HL-60/S4 treated with retinoic acid at 250 ng/mL for 4 days and 3 days (cell line): ENCODE measurements around the gene CD72.
"Not testable (repeated sequence)": the region's sequence is repeated elsewhere in the genome, so short reads cannot be mapped to it uniquely, and the experiment has no call there.

Source experiments
- in situ Hi-C: fragments of 300-500 bp; cut with MboI; formaldehyde crosslinking; loops from 2 replicates; pipeline ENCODE4 v1.7.0; 2022; ENCODE audit warnings: low sequenced_read_pairs

The CD72 gene

GRCh38 chr9:35650341-35651158, 32.3 kb upstream of the CD72 start, which contains the start of gene SIT1:
Gene SIT1, minus strand, starts transcription at chr9:35650931. Its CDS starts 78 bp downstream, at chr9:35650853.
- in situ Hi-C loops: no loop called here

GRCh38 chr9:35649431-35650340, 31.5 kb upstream of the CD72 start:
- in situ Hi-C loops: no loop called here

GRCh38 chr9:35646533-35647265, 28.5 kb upstream of the CD72 start:
- in situ Hi-C loops: no loop called here

- in situ Hi-C loops: no loop called here
Observed at GRCh38 chr9:35646153-35646532, 27.9 kb upstream of the CD72 start.

GRCh38 chr9:35645736-35646135, 27.5 kb upstream of the CD72 start:
- in situ Hi-C loops: not testable (repeated sequence)

GRCh38 chr9:35643046-35643445, 24.8 kb upstream of the CD72 start:
- in situ Hi-C loops: no loop called here

GRCh38 chr9:35641478-35641877, 23.3 kb upstream of the CD72 start:
- in situ Hi-C loops: not testable (repeated sequence)

GRCh38 chr9:35640431-35640830, 22.2 kb upstream of the CD72 start:
- in situ Hi-C loops: not testable (repeated sequence)

- in situ Hi-C loops: no loop called here
Observed at GRCh38 chr9:35639631-35640030, 21.4 kb upstream of the CD72 start.

GRCh38 chr9:35639225-35639624, 21.0 kb upstream of the CD72 start:
- in situ Hi-C loops: not testable (repeated sequence)

- in situ Hi-C loops: not testable (repeated sequence)
Observed at GRCh38 chr9:35638751-35639150, 20.5 kb upstream of the CD72 start.

GRCh38 chr9:35637427-35637955, 19.3 kb upstream of the CD72 start:
- in situ Hi-C loops: not testable (repeated sequence)

- in situ Hi-C loops: not testable (repeated sequence)
Observed at GRCh38 chr9:35636877-35637246, 18.6 kb upstream of the CD72 start.

GRCh38 chr9:35636135-35636876, 18.1 kb upstream of the CD72 start:
- in situ Hi-C loops: no loop called here

- in situ Hi-C loops: no loop called here
Observed at GRCh38 chr9:35635730-35636129, 17.5 kb upstream of the CD72 start.

GRCh38 chr9:35629597-35629996, 11.4 kb upstream of the CD72 start:
- in situ Hi-C loops: no loop called here

- in situ Hi-C loops: no loop called here
Observed at GRCh38 chr9:35628389-35628991, 10.3 kb upstream of the CD72 start.

GRCh38 chr9:35627575-35627974, 9.4 kb upstream of the CD72 start:
- in situ Hi-C loops: no loop called here

- in situ Hi-C loops: no loop called here
Observed at GRCh38 chr9:35619800-35620158, 1.6 kb upstream of the CD72 start.
